H7 (cell line): ENCODE data around the gene WNT4. TPM values are rescaled to one million over a fixed set of nuclear protein-coding genes. Genes with fewer than 3 reads are reported as not detected.

ENCODE experiments used
- DNase-seq: peaks from one replicate; pipeline ENCODE4 v3.0.0; 2012
- H3K27me3 ChIP-seq: 2 replicates; pipeline ENCODE4 v1.6.0; 2011; ENCODE audit warnings: mild to moderate bottlenecking, low read length; ENCODE audit not compliant: control insufficient read depth, insufficient read depth
- H3K36me3 ChIP-seq: replicated peaks from 2 replicates; pipeline ENCODE4 v1.5.1; 2011; ENCODE audit warnings: low read length; ENCODE audit not compliant: control insufficient read depth, insufficient read depth
- H3K4me3 ChIP-seq: 2 replicates; pipeline ENCODE4 v1.5.1; 2011; ENCODE audit warnings: low read depth, mild to moderate bottlenecking, control low read depth, low read length, moderate library complexity; ENCODE audit not compliant: insufficient read depth
- total RNA-seq: library from RNA; depleted of rRNA; stranded (reverse); fragments of >200 nt; shearing (Covaris generic); gene quantifications from 2 replicates; pipeline ENCODE4 v1.2.3, GENCODE V29; 2014

WNT4 gene
- total RNA-seq, 1 experiment from 2014 or later = 0.94 TPM

DNA sequence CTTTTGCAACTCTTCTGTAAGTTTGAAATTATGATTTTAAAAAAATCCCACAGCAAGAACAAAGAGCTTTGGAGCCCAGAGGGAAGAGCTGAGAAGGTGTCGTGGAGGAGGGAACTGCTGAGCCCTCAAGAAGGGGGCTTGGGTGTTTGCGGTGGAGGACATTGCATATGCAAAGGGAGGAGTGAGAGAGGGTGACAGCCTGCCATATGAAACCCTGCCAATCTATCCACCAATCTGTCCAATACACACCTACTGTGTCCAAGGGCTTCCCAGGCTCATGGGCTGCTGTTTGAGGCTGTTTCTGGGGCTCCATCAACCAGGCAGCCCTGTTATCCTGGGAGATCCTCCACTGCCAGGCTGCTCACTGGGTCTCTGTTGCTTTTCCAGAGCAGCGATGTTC is 15.2 kb downstream of the WNT4 start:
- Histone ChIP-seq H3K27me3 (no peaks in the 10 kb centered on the region), H3K4me3 (no peak overlapping the region), H3K36me3 (no peaks in the 10 kb centered on the region)
- peak; percentile 15 for DNase-seq

DNA sequence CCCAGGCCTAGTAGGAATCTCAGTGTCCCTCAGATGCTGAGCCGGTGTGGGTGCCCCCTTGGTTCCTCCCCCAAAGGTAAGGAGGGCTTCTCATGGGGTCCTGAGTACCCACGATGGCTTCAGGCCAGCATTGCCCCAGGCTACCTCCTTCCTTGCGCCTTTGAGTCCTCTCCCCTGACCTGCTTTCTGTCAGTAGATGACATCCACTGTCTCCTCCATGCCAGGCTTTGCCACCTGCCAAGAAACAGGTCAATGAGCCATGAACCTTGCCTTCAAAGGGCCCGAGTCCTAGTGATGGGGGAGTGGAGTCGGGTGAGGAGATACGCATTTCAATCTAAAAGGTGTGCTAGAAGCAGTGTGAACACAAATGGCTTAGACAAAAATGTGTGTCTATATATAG is 15.6 kb downstream of the WNT4 start:
- H3K36me3 ChIP-seq = no peaks in the 10 kb centered on the region
- DNase-seq = no peak

DNA sequence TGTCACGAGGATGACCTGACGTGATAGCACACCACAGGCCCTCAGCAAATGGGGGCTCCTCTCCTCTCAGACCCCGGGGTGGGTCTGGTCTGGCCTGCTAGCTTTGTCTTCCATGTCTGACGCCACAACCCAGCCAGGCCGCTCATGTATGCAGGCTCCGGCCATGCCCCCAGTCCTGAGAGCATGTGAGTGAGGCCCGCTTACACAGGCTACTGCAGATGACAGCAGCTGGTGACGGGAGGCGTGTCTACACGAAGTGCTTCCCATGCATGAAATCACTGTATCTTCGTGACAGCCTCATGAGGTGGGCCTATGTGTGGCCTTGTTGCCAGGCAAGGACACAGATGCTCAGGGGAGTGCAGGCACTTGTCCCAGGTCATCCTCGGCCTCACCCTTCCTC is 16.4 kb downstream of the WNT4 start:
- Histone ChIP-seq H3K4me3 (no peak overlapping the region), H3K27me3 (no peaks in the 10 kb centered on the region), H3K36me3 (no peaks in the 10 kb centered on the region)
- DNase-seq = peak; percentile 27

More for the DNA sequence above, 15.6 kb downstream of the WNT4 start:
- Histone ChIP-seq H3K27me3 (no peaks in the 10 kb centered on the region), H3K4me3 (no peak overlapping the region)

DNA sequence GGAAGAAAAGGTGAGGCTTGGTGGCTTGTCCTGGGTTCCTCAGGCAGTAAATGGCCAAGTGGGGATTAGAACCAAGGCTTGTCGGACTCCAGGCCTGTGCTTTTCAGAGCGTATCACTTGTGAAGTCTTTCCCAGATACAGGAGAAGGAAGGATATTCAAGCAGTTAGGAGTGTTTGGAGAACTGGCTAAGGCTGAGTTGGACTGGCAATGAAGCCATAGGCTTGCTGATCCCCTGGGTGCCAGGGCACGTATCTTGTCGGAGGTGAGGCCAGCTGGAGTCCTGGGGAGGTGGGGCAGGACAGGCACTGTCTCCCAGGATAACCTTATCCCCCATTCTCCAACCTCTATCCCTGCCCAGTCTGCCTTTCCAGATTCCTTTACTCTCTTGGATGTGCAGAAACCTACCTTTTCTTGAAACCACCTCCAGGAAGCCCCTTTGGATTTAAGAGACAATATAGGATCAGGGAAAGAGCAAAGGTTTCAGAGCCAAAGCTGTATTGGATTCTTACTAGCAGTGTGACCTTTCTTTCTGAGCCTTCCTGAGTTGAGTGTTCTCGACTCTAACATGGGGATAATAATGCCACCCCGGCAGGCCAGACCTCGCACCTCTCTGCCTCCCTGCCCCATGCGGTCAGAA is 18.2 kb downstream of the WNT4 start:
- H3K27me3 ChIP-seq = no peaks in the 10 kb centered on the region
- DNase-seq = peak; percentile 19
- H3K4me3 ChIP-seq = no peak overlapping the region
- no peaks in the 10 kb centered on the region for H3K36me3 ChIP-seq

DNA sequence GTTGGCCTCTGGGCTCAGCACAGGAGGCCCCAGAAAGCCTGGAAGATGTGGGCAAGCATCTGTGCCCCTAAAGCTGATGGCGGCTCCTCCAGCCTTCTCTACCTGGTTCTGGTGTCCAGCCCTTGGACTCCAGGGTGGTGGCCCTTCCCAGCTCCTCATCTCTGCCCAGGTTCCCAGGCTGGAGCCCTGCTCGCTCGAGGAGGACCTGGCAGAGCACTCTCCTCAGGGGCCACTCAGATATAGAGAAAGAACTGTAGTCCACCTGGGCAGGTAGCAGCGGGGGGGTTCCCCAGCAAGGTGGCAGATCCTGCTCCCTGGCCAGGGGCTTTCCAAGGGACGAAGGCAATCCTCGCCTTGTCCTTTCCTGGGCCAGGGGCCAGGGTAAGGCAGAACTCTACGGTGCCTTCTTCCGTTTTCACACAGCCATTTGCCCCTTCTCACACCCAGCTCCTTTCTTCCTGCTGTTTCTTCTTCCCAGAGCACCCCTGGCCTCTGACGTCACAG is 18.9 kb downstream of the WNT4 start:
- no peak overlapping the region for H3K4me3 ChIP-seq
- H3K27me3 ChIP-seq = no peaks in the 10 kb centered on the region
- peak; percentile 47 for DNase-seq

DNA sequence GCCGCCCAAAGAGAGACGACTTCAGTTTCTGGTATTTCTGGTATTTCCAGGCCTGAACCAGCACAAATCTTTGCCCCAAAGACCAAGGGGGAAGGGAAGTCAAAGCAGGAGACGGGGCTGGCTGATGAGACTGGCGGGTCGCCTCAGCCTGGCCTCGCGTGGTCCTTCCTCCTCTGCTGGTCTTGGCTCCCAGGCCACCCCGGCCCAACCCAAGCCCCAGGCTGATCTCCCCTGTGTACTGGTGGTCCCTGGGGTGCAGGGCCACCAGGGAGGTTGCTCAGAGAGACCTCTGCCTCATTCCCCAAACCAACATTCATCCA is 19.9 kb downstream of the WNT4 start:
- Histone ChIP-seq H3K27me3 (no peaks in the 10 kb centered on the region), H3K4me3 (no peak overlapping the region), H3K36me3 (no peaks in the 10 kb centered on the region)
- DNase-seq = peak; percentile 64

More for the DNA sequence above, 18.9 kb downstream of the WNT4 start:
- no peaks in the 10 kb centered on the region for H3K36me3 ChIP-seq

DNA sequence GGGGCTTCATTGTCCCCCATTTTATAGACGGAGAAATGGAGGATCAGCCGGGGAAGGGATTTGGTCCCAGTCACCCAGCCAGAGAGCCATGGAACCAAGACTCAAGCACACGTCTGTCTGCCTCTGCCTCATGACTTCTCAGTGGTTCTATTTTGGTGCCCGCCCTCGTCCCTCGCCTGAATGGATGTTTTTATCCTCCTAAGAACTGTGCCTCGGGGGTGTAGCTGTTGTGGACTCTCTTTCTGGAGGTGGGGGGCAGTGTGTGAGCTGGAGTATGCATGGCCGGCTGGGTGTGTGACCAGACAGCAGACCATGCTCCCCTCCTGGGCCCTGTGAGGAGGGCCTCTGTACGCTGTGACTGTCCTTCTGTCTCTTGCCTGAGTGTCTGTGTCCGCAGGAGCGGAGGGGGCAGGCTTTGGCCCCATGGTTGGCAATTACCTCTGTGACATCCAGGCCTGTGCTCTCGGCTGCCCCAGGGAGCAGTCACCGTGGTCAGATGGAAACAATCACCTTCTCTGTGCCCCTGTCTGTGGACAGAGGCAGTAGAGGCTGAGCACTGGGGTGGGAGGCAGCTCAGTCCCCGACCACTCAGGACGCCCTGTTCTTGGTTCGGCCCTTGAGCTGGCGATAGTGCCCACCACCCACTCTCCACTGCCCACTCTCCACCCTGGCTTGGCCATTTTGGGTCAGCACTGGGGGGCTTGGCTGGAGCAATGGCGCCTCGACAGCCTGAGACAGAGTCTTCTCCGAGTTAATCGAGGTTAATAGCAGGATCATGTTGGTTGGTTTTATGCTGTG is 20.4 kb downstream of the WNT4 start:
- H3K4me3 ChIP-seq = no peak overlapping the region
- H3K27me3 ChIP-seq = no peaks in the 10 kb centered on the region
- peak; percentile 46 for DNase-seq
- H3K36me3 ChIP-seq = no peaks in the 10 kb centered on the region

DNA sequence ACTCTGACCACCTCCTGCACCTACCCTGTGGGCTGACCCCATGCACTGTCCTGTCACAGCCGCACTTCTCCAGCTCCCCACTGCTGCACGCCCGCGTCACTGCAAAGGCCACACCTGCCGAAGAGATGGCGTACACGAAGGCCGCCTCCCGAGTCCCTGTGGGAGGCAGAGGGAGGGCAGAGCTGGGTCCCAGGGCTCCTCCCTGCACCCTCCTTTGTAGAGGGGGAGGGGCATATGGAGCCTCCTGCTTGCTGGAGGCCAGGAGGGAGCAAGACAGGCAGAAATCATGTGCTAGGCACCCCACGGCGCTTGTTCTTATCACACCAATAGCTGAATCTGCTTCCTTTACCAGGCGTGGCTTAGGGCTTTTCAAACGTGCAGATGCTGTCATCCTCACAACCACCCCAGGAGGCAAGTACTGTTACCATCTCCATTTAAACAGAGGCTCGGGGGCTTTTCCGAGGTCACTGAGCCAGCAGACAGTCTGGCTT is 21.4 kb downstream of the WNT4 start:
- H3K4me3 ChIP-seq = no peak overlapping the region
- no peaks in the 10 kb centered on the region for H3K36me3 ChIP-seq
- DNase-seq = peak; percentile 81
- H3K27me3 ChIP-seq = no peaks in the 10 kb centered on the region

DNA sequence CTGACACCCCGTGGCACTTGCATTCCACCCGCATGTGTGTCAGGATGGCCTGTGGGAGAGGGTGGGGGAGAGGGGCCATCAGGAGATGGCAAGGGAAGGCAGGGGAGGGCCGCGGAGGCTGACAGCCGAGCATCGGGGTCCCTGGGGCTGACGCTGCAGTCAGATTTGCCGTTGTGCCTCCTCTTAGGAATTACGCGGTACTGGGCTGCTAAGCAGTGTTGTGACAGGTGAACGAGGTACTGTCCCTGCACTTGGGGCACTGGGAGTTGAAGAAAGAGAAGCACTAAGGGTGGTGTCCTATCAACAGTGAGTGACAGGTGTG is 22.5 kb downstream of the WNT4 start:
- peak; percentile 38 for DNase-seq
- no peaks in the 10 kb centered on the region for H3K36me3 ChIP-seq
- H3K27me3 ChIP-seq = no peaks in the 10 kb centered on the region
- H3K4me3 ChIP-seq = no peak overlapping the region

DNA sequence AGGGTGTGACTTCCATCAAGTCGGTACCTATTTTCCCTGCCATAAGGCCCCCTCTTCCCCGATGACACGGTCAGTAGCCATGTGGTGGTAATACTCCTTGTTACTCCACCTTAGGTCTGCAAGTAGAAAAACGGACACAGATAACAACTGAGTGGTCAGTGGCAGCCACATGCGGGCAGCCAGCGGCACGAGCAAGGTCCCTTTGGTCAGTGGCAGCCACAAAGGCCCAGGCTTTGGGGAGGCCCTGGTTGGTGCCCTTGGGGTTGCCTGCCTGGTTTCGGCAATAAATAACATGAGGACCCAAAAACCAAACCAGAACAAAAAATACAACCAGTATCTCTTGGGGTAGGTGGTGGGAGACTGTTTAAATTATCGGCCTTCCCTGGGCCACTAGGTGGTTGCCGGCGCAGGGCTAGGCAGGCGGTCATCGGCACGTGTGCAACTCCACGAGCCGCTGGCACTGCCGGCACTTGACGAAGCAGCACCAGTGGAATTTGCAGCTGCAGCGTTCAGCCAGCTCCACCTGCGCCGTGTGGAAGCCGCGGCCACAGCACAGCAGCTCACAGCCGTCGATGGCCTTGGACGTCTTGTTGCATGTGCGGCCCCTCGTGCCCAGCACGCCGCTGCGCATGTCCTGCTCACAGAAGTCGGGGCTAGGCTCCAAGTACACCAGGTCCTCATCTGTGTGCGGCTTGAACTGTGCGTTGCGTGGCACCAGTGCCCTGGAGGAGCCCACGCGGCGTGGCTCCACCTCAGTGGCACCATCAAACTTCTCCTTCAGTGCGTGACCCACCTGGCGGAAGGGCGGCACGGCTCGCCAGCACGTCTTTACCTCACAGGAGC is 23.1 kb downstream of the WNT4 start:
- peak; percentile 31 for DNase-seq
- Histone ChIP-seq H3K27me3 (no peaks in the 10 kb centered on the region), H3K36me3 (no peaks in the 10 kb centered on the region; the same call in 1 of the 2 replicates)

DNA sequence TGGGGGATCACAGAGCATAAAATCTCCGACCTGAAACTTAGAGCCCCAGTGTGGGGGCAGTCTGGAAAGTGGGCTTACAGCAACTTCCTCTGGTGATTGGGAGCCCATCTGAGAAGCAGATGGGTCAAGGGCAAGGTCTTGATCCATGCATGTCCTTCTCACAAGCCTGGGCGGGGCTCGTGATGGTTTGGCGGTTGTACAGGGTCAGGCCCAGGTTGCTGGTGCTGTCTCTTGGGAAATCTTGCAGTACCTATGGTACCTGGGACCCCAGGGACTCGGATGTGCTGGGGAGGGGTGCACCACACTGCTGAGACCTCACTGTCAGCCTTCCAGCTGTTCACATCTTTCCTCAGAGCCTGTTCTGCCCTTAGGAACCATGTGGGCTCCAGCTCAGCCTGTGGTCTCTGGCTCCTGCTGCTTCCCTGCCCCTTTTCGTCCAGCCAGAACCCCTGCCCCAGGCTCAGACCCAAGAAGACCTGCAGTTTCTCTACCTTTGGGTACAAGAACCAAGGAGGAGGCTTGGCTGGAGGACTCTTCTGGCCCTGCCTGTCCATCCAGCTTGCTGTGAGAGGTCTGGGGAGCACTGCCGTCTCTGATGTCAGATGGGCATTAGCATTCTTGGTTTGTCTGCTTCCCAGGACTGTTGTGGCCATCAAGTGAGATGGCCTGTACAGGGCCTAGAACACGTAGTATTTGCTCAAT is 24.5 kb downstream of the WNT4 start:
- Histone ChIP-seq H3K27me3 (no peaks in the 10 kb centered on the region), H3K4me3 (no peak overlapping the region), H3K36me3 (no peaks in the 10 kb centered on the region; the same call in 1 of the 2 replicates)
- no peak for DNase-seq

More for the DNA sequence above, 23.1 kb downstream of the WNT4 start:
- no peak overlapping the region for H3K4me3 ChIP-seq

DNA sequence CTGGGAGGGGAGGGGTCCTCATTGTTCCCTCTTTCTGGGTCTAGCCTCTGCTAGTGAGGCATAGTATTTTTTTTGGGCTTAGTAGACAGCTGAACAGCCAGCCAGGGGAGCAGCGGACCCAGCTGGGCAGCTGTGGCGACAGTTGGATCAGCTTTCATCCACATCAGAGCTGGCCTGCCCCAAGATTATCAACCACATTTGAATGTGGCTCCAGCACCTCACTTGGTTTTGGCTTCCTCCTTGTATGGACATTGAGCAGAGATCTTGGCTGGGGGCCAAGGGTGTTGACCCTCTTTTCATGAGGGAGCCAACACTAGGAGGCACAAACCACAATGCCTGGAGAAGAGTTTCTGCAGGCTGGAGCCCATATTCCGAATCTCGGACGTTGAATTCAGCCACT is 25.0 kb downstream of the WNT4 start:
- Histone ChIP-seq H3K4me3 (no peak overlapping the region), H3K36me3 (no peaks in the 10 kb centered on the region; the same call in 1 of the 2 replicates)
- DNase-seq = no peak

DNA sequence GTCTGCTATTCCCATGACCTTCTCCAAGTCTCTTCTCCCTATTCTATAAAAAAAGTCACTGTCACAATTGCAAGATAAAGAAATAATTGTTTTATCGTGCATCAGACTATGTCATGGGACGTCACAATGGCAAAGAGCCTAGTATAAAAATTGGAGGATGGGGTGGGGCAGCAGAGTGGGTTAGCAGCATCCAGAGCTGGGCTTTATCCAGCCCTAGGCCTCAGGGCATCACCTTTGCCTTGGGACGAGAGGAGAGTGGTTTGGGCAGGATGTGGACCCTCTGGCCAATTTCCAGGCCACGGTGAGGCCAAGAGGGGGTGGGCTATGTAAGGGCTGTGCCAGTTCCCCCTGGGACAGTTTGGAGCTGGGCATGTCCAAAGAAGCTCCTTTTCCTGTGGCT is 25.7 kb downstream of the WNT4 start:
- Histone ChIP-seq H3K27me3 (no peaks in the 10 kb centered on the region), H3K4me3 (no peak overlapping the region), H3K36me3 (peaks cover 1% of the 10 kb centered on the region)
- DNase-seq = no peak

More for the DNA sequence above, 25.0 kb downstream of the WNT4 start:
- H3K27me3 ChIP-seq = no peaks in the 10 kb centered on the region

DNA sequence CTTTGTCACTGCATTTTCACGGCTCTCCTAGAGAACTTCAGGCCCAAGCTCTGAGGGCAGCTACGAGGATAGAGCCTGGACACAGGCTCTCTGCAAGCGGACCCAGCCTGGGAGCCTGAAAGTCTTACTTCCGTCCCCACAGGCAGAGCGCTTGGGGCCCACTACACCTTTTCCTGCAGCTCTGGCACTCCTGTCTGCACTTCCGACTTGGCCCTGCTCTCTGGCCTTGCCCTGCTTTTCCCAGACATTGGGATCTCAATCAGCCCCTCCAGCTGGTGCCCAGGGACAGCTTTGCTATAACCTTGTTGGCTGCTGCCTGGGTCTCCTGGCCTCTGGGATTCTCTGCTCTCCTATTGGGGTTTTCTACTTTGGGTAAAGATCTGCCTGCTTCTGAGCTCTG is 27.6 kb downstream of the WNT4 start:
- H3K36me3 ChIP-seq = peaks cover 1% of the 10 kb centered on the region
- peak; percentile 24 for DNase-seq
- no peak overlapping the region for H3K4me3 ChIP-seq
- no peaks in the 10 kb centered on the region for H3K27me3 ChIP-seq
